Pancreas (tissue), 10 donors: ENCODE measurements around the gene LUZP2. TPM values are rescaled to one million over a fixed set of nuclear protein-coding genes. Genes with fewer than 3 reads are reported as not detected.

ENCODE experiments used
- ATAC-seq, 4 donors: fragments of 200-7000 bp; cut with Tn5 transposase; one replicate each; pipeline versions ENCODE4 v1.8.0 to v1.9.1; 2020; ENCODE audit warnings: mild to moderate bottlenecking in 4 of 4, moderate library complexity in 4 of 4
- DNase-seq, 6 donors: peaks; one replicate each; pipeline ENCODE4 v3.0.0-alpha.2; 2020
- FAIRE-seq: peaks from 2 replicates; lab custom pipeline; 2012; peaks lifted over from hg19 to GRCh38; lab: Jason Lieb, UNC
- H3K27ac ChIP-seq, 4 donors: fragments of 200-600 bp; sonication (generic); 1 replicate in 3 of 4; 2 replicates in 1 of 4; pipeline versions ENCODE4 v1.5.0 to v1.8.0; 2020
- H3K27me3 ChIP-seq, 4 donors: fragments of 200-600 bp; one replicate each; pipeline ENCODE4 v1.8.0; 2021
- H3K36me3 ChIP-seq, 3 donors: fragments of 200-600 bp; sonication (generic) in 1 of 3; one replicate each; pipeline versions ENCODE4 v1.5.0 to v1.8.0; 2020 to 2021
- H3K4me1 ChIP-seq, 3 donors: fragments of 200-600 bp; one replicate each; pipeline ENCODE4 v1.8.0; 2021
- H3K4me3 ChIP-seq, 4 donors: fragments of 200-600 bp; sonication (generic) in 2 of 4; one replicate each; pipeline versions ENCODE4 v1.5.0 to v1.8.0; 2020 to 2021
- H3K9me3 ChIP-seq, 4 donors: fragments of 200-600 bp; one replicate each; pipeline ENCODE4 v1.8.0; 2021
- WGBS, 2 donors: extraction: QIAGEN DNeasy Blood & Tissue Kit; methylation state at CpG; one replicate each; pipeline ENCODE4 v1.1.7; 2013; 5-methylcytosine and 5-hydroxymethylcytosine counted together
- intact Hi-C, 3 donors: fragments of 100-400 bp; cut with DNase I; formaldehyde crosslinking; loops; one replicate each; pipeline versions ENCODE4 v1.11.1 to v1.14.2; 2022
- polyA plus RNA-seq, 2 donors: library from polyadenylated mRNA; stranded (reverse); fragments of 200-250 nt; gene quantifications; one replicate each; pipeline ENCODE4 v1.2.3, GENCODE V29; 2013
- total RNA-seq, 6 donors: library from RNA; stranded (reverse); fragmentation: NEBNext Ultra II Directional in 4 of 6; extraction: Animal tissue kit (Norgen Biotek cat#: 25700) in 4 of 6; gene quantifications; one replicate each; pipeline versions ENCODE4 v1.2.1 to v1.2.4, GENCODE V29; 2021 to 2023
- TF ChIP-seq, protein P1 (sequence below), 4 donors: fragments of 200-600 bp; sonication (generic) in 3 of 4; IDR thresholded peaks; one replicate each; pipeline versions ENCODE4 v1.5.0 to v1.8.0; 2021; ENCODE audit warnings: antibody characterized with exemption in 4 of 4
- donor health status: healthy with polysubstance abuse.
- donor health status: DM: no; HTN: no; CAD: no; lungs with moderate emphysema.
- donor health status: DM: no; HTN: no; CAD: no.
- donor health status: control.
- donor health status: control.
- donor health status: Bipolar disorder and iron deficiency.
- donor health status: DM: yes; HTN: yes; CAD: no.
- donor health status: DM: no; HTN: no; CAD: no.
- donor health status: DM: no; HTN: no; CAD: no.
- donor health status: DM: yes; HTN: yes; CAD: no.

The LUZP2 gene
- total and polyA plus RNA-seq, 8 donors = 0.04 to 0.19 (median 0.07) TPM; not detected in 3

DNA sequence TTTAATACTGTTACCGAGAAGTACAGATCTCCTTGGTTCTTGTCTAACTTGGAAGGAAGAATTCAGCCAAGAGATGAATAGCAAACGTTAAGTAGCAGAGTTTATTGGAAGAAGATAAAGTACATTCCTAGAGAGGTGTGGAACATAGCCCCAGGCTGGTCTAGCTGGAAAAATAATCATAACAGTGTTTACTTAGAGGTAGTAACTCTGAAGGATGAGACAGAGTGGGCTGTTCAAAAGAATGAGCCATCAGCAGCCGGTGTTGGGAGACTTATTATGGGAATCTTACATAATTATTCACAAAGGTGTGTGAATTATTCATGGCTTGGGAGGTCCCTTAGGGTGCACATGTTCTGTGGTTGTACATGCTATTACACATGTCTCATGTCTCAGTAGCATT is 276.5 kb downstream of the LUZP2 start:
- Histone ChIP-seq H3K9me3 (no peaks in the 10 kb centered on the region), H3K27ac (no peak overlapping the region), H3K27me3 (no peaks in the 10 kb centered on the region), H3K4me1 (no peaks in the 10 kb centered on the region), H3K36me3 (no peaks in the 10 kb centered on the region), H3K4me3 (no peak overlapping the region)
- intact Hi-C loops = no loop called here
- no peak for DNase-seq
- TF ChIP-seq, protein P1, sequence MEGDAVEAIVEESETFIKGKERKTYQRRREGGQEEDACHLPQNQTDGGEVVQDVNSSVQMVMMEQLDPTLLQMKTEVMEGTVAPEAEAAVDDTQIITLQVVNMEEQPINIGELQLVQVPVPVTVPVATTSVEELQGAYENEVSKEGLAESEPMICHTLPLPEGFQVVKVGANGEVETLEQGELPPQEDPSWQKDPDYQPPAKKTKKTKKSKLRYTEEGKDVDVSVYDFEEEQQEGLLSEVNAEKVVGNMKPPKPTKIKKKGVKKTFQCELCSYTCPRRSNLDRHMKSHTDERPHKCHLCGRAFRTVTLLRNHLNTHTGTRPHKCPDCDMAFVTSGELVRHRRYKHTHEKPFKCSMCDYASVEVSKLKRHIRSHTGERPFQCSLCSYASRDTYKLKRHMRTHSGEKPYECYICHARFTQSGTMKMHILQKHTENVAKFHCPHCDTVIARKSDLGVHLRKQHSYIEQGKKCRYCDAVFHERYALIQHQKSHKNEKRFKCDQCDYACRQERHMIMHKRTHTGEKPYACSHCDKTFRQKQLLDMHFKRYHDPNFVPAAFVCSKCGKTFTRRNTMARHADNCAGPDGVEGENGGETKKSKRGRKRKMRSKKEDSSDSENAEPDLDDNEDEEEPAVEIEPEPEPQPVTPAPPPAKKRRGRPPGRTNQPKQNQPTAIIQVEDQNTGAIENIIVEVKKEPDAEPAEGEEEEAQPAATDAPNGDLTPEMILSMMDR (IDR thresholded peaks at IDR 0.05) = no peak
- 72 to 81% methylated on average over 3 of the region's 3 CpGs for WGBS, 2 donors
- no peak for ATAC-seq
- no peak for FAIRE-seq

DNA sequence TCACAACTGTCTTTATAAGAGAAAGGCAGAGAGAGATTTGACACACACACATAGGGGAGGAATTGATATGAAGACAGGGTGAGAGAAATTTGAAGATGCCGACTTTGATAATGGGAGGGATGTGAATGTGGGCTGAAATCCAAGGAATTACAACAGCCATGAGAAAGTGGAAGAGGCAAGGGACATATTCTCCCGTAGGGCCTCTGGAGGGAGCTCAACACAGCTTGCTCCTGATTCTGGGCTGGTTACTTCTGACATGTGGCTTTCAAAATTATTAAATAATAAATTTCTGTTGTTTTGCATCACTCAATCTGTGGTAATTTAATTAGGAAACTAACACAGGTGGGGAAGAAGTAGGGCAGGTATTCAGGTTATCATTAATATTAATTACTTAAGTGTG is 282.9 kb downstream of the LUZP2 start:
- Histone ChIP-seq H3K27me3 (no peaks in the 10 kb centered on the region), H3K27ac (no peak overlapping the region), H3K4me1 (no peaks in the 10 kb centered on the region), H3K4me3 (no peak overlapping the region), H3K36me3 (no peaks in the 10 kb centered on the region), H3K9me3 (no peaks in the 10 kb centered on the region)
- FAIRE-seq = no peak
- intact Hi-C loops = no loop called here
- TF ChIP-seq, protein P1 (IDR thresholded peaks at IDR 0.05) = no peak
- 21% methylated on average over 2 of the region's 2 CpGs for WGBS, 2 donors
- no peak for DNase-seq
- ATAC-seq = no peak

DNA sequence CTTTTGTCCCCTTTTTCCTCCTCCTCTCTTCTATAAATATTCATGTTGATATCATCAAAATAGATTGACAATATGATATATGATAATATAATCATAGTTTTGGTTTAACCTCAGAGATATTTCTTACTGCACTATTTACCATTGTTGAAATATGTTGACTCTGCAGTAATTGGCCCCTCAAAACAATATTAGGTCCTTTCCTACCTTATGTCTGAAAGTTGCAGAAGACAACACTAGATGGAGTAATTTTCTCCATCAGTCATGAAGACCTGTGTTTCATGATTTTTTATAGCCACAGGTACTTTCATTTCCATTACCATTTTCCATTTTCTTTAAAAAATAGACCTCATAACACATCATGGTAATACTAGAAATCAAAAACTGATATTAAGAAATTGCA is 284.4 kb downstream of the LUZP2 start:
- ATAC-seq = no peak
- H3K9me3 ChIP-seq = no peaks in the 10 kb centered on the region
- H3K4me1 ChIP-seq = no peaks in the 10 kb centered on the region
- no peak for FAIRE-seq
- TF ChIP-seq, protein P1 (IDR thresholded peaks at IDR 0.05) = no peak
- no peak overlapping the region for H3K27ac ChIP-seq
- H3K36me3 ChIP-seq = no peaks in the 10 kb centered on the region
- no peak overlapping the region for H3K4me3 ChIP-seq
- H3K27me3 ChIP-seq = no peaks in the 10 kb centered on the region
- DNase-seq = no peak
- intact Hi-C loops = no loop called here

DNA sequence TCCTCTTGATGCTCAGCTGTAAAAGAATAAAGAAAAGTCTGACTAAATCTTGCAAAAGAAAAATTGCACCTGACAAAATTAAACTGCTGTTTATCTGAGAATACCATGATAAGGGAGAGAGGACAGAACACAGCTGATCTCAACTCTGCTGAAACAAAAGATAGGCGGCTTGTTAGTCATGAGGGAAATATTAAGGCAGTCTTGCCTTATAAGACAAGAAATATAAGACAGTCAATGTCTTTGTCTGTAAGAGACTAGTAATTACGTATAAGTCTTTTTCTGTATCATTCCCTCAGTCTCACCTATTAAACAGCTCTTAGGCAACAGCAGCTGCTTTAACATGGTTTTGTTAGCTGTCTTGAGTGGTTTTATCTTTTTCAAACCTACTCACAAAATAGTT is 296.6 kb downstream of the LUZP2 start:
- ATAC-seq = peak in 1 of 4 donors; percentile 57
- TF ChIP-seq, protein P1 (IDR thresholded peaks at IDR 0.05) = no peak

DNA sequence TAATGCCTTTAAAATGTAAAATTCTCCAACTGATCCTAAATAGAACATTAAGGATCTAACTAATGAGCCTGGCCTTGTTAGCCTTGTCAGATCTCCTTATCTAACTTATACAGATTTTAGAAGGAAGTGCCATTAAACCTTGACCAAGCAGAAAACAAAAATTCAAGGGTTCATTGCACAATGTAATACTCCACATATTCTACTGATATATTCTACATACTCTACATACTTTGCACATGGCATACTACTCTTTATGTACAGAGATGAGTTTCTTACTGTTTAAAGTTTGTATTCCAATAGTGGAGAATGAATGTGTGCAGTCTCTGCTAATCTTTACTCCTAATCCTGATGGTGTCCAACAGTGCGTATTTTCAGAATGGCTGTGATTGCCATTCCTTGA is 297.2 kb downstream of the LUZP2 start:
- no peak overlapping the region for H3K27ac ChIP-seq
- H3K27me3 ChIP-seq = no peaks in the 10 kb centered on the region
- FAIRE-seq (no peak), ATAC-seq (no peak), DNase-seq (no peak)
- no peak overlapping the region for H3K4me3 ChIP-seq
- intact Hi-C loops = no loop called here
- WGBS, 2 donors = 92 to 97% methylated on average over 1 of the region's 1 CpG
- H3K4me1 ChIP-seq = no peaks in the 10 kb centered on the region
- H3K36me3 ChIP-seq = no peaks in the 10 kb centered on the region
- no peaks in the 10 kb centered on the region for H3K9me3 ChIP-seq
- TF ChIP-seq, protein P1 (IDR thresholded peaks at IDR 0.05) = no peak

More for the DNA sequence above, 296.6 kb downstream of the LUZP2 start:
- FAIRE-seq = no peak
- H3K36me3 ChIP-seq = no peaks in the 10 kb centered on the region
- H3K9me3 ChIP-seq = no peaks in the 10 kb centered on the region
- H3K4me3 ChIP-seq = no peak overlapping the region
- H3K4me1 ChIP-seq = no peaks in the 10 kb centered on the region
- H3K27ac ChIP-seq = no peak overlapping the region
- intact Hi-C loops = no loop called here
- no peak for DNase-seq
- 41 to 46% methylated on average over 2 of the region's 2 CpGs for WGBS, 2 donors
- H3K27me3 ChIP-seq = no peaks in the 10 kb centered on the region
